ENCODE results near the gene ABCC3. TPM values are rescaled to one million over a fixed set of nuclear protein-coding genes. Genes with fewer than 3 reads are reported as not detected.

Gene ABCC3
- total and polyA plus RNA-seq, 2 of the 8 experiments (the other 6 are each of a cell fraction or from before 2014, with no cell fraction given): 0.35 to 0.37 TPM

DNA sequence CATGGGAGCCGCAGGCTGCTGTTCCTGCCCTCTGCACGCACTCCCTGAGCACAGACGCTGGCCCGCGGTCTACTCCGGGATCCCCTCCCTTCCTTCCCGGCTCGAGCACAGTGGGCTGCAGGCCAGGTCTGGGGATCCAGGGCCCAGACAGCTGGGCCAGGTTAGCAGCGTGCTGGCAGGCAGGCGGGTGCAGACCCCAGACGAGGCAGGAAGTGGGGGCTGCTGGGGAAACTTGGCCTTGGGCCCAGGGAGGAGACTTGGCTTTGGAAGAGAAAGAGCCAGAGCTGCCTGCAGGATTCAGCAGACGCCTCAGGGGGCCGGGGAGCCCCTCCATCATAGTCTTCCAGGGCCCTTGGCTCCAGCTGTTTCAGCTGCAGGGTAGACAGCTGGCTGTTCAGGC lies 30.2 kb upstream of the ABCC3 start (continued):
- no peak for TF ChIP-seq CREB1 (IDR thresholded peaks at IDR 0.05)
- no peak for TF ChIP-seq ATF3 (IDR thresholded peaks at IDR 0.05; ENCODE audit: insufficient read depth, low read depth, low read length)
- no peak for TF ChIP-seq NRF1 (IDR thresholded peaks at IDR 0.05; ENCODE audit: low read depth, low read length)
- no peak for TF ChIP-seq HDAC6 (IDR thresholded peaks at IDR 0.05; ENCODE audit: low read depth, low read length)
- TF ChIP-seq ATF2 (IDR thresholded peaks at IDR 0.05; ENCODE audit: low read length): no peak

All from H1 (cell line).